WI38 (cell line): ENCODE data around the gene CERKL.

ENCODE experiments used
- H3K4me3 ChIP-seq: 2 replicates; pipeline ENCODE4 v1.5.1; 2011; ENCODE audit warnings: low read depth, mild to moderate bottlenecking, control low read depth, low read length
- TF ChIP-seq, protein P1 (sequence below): IDR thresholded peaks from 2 replicates; pipeline ENCODE4 v1.5.1; 2012; ENCODE audit warnings: low read depth, mild to moderate bottlenecking, control low read depth, low read length

Gene CERKL

DNA sequence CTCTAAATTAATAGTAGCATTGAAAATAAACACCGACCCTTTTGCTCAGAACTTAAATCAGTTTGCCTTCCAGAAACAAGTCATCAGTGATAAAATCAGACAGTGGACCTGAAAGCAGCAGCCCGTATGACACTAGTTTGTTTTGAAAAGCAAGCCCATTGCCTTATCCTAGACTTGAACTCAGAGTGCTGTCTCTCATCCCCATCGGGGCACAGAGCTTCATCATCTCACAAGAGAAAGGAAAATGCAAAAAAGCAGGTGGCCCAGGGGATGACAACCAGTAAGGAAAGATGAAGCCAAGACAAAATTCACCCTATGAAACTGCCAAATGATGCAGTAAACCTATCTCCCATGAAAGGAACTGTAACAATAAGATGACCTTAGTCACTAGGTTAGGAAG, 71.2 kb downstream of the CERKL start:
- TF ChIP-seq, protein P1, sequence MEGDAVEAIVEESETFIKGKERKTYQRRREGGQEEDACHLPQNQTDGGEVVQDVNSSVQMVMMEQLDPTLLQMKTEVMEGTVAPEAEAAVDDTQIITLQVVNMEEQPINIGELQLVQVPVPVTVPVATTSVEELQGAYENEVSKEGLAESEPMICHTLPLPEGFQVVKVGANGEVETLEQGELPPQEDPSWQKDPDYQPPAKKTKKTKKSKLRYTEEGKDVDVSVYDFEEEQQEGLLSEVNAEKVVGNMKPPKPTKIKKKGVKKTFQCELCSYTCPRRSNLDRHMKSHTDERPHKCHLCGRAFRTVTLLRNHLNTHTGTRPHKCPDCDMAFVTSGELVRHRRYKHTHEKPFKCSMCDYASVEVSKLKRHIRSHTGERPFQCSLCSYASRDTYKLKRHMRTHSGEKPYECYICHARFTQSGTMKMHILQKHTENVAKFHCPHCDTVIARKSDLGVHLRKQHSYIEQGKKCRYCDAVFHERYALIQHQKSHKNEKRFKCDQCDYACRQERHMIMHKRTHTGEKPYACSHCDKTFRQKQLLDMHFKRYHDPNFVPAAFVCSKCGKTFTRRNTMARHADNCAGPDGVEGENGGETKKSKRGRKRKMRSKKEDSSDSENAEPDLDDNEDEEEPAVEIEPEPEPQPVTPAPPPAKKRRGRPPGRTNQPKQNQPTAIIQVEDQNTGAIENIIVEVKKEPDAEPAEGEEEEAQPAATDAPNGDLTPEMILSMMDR, result no peak
- H3K4me3 ChIP-seq, result no peak overlapping the region

DNA sequence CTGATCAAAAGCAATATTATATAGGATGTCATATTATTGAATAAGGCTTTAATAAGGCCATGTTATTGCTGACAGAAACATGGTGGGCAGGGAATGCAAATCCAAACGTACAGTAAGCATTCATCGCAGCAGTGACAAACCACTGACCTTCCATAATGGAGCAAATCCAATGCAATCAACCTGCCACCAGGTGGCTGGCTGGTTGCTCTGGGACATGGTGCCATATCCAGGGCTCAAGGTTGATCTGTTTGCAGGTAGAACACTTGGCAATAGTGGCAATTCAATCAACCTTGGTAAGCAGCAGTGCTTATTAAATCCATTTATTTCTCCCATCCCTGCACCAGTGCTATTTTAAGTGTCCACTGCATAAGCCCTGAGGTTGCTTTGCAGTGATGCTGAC, 75.4 kb downstream of the CERKL start:
- TF ChIP-seq, protein P1, result no peak

DNA sequence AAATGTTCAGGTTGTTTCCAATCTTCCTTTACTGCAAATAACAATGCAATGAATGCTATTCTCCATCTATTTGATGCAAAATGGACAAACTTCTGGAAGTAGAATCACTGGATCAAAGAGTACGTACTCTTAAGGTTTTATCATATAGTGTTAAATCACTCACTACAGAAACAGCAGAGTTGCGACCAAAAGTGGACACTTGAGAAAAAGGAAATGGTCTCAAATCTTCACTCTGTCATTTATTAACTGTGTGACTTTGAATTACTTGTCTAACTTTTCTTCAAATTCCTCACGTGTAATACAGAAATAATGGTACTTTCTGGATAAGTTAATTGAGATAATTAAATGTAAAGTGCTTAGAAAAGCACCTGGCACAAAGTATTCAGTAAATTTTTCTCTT, 78.1 kb downstream of the CERKL start:
- TF ChIP-seq, protein P1, result no peak
- H3K4me3 ChIP-seq, result no peak overlapping the region

More for the DNA sequence above, 75.4 kb downstream of the CERKL start:
- H3K4me3 ChIP-seq, result no peak overlapping the region

DNA sequence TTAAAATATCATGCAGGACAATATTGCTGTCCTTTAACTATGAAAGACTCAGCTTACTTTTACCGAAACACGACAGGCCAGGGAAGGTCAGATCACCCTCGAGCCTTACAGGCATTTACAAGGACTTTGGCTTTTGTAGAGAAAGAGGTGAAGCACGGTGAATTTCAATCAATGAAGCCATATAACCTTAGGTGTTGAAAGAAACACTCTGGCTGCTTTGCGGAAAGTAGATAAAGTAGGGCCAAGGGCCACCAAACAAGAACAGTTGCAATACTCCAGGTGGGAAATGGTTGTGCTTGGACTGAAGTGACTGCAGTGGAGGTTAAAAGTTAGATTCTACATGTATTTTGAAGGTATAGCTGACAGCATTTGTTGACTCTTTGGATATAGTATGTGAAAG, 80.5 kb downstream of the CERKL start:
- H3K4me3 ChIP-seq, result no peak overlapping the region
- TF ChIP-seq, protein P1, result no peak

DNA sequence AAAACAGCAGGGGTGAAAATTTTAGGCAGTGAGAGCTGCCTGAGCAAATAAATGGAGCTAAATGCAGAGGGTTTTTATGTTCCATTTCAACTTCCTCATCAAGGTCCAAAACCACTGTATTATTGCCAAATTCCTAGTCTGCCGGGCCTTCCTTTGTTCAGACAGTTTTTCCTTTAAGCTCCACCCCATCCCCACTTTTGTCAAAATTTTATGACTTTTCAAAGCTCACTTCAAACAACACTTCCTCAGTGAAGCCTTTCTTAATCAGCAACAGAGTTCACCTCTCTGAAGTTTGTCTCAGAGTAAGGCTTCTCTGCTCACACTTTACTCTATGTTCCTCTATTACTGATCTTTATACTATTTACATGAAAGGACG, 81.3 kb downstream of the CERKL start:
- TF ChIP-seq, protein P1, result no peak
- no peak overlapping the region for H3K4me3 ChIP-seq

DNA sequence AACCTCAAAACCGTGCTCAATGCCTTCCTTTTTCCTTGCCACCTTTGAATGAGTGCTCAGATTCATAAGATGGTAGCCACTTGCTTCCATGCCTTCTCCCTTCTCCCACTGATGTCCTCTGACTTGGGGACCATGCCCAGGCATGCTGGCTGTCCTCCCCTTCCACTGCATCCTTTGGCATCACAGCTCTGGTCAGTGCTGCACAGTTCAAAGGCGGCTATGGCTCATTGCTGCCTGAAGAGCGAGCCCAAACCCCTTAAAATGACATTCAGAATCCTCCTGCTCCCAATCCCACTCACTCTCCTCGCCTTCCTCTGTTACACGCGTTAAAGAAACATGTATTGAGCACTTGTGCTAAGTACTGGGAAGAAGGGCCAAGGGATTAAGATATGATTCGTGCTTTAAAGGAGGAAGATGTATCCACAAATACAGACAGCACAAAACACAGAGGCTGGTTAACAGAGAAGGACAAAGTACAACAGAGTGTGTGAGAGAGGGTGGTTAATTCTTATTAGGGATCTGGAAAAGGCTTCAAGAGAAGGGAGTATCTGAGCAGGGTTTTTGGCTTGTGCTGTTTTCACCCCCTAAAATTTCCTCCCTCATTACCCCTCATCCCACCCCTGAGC, 81.8 kb downstream of the CERKL start:
- TF ChIP-seq, protein P1, result no peak
- H3K4me3 ChIP-seq, result no peak overlapping the region

DNA sequence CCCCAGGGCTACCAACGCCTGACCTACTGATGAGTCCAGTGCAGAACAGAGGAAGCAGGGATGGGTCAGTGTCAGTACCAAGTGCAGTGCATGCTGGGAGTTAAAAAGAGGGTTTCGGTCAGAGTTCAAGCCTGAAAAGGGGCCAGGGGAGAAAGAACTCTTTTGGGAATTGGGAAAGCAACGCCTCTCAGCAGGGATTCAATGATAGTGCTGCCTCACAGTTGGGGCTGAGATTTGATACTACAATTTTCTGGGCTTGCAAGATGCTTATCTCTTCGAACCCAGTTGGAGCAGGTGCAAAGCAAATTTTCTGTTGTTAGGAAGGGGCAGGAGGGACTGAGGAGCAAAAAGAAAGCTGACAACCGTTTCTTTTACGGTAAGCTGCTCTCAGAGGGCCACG, 82.6 kb downstream of the CERKL start:
- TF ChIP-seq, protein P1, result no peak

More for the DNA sequence above, 82.6 kb downstream of the CERKL start:
- H3K4me3 ChIP-seq, result no peak overlapping the region
